ENCODE measurements around the gene DDX43.

DNA sequence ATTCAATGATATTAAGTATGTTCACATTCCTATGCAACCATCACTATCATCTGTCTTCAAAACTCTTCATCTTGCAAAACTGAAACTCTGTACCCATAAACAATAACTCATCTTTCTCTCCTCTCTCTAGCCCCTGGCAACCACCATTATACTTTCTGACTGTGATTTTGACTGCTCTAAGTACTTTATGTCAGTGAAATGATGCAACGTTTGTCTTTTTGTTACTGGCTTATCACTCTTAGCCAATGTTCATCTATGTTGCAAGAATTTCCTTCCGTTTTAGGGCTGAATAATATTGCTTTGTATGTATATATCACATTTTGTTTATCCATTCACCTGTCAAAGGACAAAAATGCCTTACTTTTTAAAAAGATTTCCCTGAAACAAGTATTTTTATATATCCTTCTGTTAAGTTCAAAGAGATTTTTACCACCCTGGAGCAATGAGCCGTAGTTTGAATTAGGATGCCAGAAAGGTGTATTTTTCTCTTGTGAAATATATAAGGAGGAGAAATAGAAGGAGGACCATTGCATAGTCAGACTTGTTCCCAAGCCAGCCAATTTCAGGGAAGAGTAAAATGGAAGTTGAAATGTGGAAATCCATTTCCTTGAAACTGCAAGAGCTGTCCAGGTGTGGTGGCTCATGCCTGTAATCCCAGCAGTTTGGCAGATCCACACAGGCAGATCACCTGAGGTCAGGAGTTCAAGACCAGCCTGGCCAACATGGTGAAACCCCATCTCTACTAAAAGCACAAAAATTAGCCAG lies 61.4 kb downstream of the DDX43 start:
- TF ChIP-seq, protein P1, sequence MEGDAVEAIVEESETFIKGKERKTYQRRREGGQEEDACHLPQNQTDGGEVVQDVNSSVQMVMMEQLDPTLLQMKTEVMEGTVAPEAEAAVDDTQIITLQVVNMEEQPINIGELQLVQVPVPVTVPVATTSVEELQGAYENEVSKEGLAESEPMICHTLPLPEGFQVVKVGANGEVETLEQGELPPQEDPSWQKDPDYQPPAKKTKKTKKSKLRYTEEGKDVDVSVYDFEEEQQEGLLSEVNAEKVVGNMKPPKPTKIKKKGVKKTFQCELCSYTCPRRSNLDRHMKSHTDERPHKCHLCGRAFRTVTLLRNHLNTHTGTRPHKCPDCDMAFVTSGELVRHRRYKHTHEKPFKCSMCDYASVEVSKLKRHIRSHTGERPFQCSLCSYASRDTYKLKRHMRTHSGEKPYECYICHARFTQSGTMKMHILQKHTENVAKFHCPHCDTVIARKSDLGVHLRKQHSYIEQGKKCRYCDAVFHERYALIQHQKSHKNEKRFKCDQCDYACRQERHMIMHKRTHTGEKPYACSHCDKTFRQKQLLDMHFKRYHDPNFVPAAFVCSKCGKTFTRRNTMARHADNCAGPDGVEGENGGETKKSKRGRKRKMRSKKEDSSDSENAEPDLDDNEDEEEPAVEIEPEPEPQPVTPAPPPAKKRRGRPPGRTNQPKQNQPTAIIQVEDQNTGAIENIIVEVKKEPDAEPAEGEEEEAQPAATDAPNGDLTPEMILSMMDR (IDR thresholded peaks at IDR 0.05): no peak
- no peak for TF ChIP-seq POLR2A (IDR thresholded peaks at IDR 0.05)

All from lower leg skin (tissue), 3 donors.